Measurements from ENCODE around the gene MED29.
"Not testable (repeated sequence)": the region's sequence is repeated elsewhere in the genome, so short reads cannot be mapped to it uniquely, and the experiment has no call there.

Gene MED29

GRCh38 chr19:39372047-39372802 lies 19.0 kb upstream of the MED29 start:
- DNase-seq: no peak

GRCh38 chr19:39372941-39373340 lies 18.2 kb upstream of the MED29 start:
- DNase-seq: no peak

GRCh38 chr19:39375929-39376328 lies 15.2 kb upstream of the MED29 start:
- DNase-seq: no peak

DNA sequence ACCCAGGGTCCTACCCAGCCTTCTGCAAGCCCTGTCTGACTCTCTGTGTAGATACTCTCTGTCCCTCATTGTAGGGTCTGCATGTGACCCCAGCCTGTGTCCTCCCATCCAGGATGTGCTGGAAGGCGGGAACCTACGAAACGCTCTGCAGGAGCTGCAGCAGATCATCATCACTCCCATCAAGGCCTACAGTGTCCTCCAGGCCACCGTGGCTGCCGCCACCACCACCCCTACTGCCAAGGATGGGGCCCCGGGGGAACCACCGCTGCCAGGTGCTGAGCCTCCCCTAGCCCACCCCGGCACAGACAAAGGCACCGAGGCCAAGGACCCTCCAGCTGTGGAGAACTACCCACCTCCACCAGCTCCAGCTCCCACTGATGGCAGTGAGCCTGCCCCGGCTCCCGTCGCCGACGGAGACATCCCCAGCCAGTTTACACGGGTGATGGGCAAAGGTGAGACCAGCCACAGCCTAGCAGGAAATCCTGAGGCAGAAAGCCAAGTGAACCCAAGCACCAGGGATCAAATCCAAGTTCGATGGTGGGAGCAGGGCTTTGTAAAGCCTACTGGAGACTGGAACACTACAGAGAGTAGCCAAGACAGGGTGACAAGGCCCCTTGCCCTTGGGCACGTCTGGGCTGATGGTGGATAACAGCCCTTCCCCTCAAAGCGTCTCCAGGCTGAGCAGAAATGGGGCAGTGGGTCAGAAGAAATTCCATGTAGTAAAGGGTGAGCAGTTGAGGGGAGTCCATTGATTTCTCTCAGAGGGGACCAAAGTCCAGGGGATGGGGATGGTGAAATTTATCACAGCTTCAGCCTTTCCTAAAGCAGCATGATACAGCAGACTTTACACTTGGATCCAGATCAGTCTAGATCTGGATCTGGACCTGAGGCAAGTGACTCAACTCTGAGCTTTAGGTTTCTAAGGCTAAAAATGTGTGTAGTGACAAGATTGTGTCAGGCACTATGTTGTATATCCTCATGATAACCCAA lies 13.5 kb upstream of the MED29 start:
- DNase-seq: no peak

- not testable (repeated sequence) for DNase-seq
These were observed 11.8 kb upstream of the MED29 start for GRCh38 chr19:39379366-39379765.

- DNase-seq: no peak
These were observed 11.2 kb upstream of the MED29 start for GRCh38 chr19:39379865-39380396.

DNA sequence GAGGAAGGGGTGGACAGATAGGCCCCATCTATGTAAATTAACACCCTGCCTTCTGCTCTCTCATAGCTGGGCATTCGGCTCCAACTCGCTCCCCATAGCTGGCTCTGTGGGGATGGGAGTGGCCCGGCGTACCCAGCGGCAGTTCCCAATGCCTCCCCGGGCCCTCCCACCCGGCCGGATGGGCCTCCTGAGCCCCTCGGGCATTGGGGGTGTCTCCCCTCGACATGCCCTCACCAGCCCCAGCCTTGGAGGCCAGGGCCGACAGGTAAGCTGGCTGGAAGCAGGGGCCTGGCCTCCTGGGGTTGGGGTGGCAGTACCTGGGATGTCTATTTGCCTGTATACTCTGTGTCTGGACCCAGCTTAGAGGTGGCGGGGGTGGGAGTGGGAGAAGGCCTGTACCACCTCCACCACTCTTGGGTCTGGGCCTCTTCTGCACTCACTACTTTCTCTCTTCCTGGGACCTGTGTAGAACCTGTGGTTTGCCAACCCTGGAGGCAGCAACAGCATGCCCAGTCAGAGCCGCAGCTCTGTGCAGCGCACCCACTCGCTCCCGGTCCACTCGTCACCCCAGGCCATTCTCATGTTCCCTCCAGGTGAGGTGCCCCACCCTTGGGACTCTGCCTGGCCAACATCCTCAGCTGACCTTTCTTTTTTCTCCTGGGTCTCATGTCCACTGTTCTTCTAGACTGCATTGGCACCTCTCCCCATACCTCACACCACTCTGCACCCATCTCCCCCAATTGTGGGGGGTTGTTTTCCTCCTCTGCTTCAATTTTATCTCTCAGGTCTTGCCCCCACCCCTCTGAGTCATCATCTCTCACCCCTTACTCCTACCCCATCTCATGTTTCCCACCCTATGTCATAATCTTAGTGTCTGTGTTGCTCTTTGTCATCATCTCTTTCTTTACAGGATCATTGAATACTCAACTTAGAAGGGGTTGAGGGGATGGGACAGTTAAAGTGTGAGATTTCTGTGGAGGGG lies 10.4 kb upstream of the MED29 start:
- DNase-seq: no peak

DNA sequence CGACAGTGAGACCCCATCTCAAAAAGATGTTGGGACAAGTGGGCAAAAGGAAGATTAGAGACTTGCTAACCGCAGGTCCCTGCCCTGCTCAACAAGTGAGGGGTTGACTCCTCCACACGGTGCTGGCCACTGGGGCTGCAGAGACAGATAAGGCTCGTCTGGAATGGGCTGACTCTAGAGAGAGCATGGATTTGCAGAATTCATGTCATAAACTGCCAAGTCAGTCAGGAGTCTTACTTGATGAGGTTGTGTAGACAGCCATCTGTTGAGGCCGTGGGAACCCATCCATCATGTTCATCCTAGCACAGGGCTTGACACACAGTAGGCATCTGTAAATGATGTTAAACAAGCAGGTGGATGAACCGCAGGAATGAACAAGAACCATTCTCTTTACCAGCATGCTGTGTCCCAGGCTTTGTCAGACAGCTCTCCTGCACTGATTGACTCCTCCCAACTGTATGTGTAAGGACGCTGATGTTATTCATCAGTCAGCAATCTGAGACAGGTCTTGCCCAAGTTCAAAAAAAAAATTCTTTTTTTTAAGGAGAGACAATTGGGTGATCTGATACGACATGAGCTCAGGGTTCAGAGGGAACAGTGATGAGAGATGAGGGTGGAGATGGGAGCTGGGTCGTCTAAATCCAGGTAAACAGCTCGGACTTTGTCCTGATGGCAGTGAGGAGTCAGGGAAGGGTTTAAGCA lies 9.1 kb upstream of the MED29 start:
- DNase-seq: no peak

DNA sequence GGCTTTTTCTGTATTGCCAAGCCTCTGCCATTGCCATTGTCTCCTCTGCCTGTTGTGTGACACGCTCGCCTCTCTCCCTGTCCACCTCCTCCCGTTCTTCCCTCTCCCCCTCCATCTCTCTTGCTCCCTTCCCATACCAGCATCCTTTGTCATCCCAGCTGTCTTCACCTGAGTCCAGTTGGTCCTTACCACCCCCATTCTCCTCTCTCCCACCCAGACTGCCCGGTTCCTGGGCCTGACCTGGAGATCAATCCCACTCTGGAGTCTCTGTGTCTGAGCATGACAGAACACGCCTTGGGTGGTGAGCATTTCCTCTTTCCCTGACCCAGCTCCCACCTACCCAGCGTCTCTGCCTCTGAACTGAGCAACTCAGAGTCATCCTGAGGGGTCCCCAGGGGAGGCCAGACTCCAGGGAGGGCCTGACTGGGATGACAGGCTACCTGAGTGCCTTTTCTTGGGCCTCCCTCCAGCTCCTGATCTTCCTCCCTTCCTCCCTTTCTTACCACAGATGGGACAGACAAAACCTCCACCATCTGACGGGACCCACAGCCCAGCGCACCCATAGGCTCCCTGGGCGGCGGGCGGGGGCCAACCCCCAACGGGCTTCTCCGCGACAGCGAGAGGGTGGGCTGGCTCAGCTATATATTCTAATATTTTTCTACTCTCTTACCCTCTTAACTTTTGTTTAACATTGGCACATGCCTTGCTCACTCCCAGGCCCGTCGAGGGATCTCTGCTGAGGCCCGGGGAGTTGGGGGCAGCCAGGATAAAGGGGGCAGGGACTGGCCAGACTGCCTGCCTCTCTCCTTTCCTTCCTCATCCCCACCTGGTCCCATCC lies 8.0 kb upstream of the MED29 start:
- no peak for DNase-seq

DNA sequence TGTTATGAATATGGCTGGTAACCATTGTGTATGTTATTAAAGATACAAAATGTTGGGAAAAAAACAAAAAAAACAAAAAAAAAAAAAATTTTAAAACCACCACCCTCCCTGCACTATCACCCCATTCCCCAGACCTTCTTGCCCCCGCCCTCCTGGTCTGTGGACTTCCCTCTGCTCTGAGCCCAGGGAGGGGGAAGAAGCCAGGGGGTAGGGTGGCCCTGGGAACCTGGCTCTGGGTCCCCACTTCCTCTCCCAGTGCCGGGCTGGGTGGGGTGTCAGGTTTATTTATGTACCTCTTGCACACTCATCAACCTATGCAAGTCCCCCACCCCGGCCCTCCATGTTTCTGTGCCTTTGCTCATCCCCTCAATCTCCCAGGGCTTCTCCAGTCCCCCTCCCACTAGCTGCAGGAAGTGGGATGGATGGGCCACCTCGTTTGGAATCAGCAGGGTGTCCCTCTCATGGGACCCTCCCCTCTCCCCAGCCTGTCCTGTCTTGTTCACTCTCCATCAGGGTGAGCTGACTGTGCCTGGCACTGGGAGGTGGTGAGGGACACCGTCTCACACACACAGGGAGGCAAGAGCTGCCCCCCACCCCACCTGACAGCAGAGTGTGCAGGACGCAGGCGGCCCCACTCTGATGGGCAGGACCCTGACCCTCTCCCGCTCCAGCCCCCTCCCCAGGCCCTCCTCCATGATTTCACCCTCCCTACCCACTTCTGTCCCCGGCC lies 6.2 kb upstream of the MED29 start:
- no peak for DNase-seq

- no peak for DNase-seq
These were observed 5.4 kb upstream of the MED29 start for GRCh38 chr19:39385629-39386411.

- DNase-seq: no peak
These were observed 4.6 kb upstream of the MED29 start for GRCh38 chr19:39386557-39386956.

GRCh38 chr19:39388657-39389056 lies 2.5 kb upstream of the MED29 start:
- no peak for DNase-seq

DNA sequence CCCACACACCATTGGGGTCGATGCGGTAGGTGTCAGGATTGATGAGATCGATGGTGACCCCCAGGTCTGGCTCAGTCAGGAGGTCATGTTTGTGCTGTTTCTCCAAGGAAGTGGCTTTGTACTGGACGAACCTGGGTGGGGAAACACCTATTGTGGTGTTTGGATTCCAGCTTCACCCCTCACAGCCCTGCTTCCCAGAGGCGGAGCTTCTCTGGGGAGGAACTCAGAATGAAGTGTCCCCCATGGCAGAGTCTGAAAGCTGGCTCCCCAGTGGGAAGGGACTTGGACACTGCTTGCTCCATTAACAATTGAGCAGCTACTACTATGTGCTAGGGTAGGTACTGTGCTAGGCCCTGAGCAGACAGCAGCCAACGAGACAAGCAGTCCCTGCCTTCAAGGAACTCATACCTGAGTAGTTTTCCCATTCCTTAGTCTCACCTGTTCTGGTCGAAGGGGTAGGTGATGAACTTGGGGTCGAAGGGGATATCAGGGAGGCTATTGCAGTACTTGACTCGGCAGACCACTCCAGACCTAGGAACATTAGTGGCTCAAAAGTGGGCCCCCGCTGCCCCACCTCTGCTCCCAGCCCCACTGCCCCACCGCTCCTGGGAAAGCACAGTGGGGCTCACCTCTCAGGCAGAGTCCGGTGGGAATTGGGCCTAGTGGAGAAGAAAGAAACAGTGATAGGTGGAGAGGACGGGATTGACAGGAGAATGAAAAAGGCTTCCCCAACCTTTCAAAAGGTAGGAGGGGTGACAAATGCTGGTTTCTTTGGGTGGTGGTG lies 1.4 kb upstream of the MED29 start:
- no peak for DNase-seq

DNA sequence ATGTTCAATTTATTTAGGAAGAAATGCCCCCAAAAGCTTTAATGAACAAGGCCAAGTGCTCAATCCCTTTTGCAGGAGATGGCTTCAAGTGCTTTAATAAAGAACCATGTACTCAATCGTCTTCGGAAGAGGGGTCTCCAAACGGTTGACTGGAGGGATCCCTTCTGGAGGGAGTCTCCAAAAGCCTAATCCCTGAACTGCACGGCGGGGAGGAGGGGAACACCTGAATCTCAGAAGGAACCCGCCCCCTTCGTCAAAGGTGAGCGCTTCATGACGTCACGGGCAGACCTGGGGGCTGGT lies 777 bp upstream of the MED29 start:
- DNase-seq: peak in 1 of 2 experiments; percentile 85

DNA sequence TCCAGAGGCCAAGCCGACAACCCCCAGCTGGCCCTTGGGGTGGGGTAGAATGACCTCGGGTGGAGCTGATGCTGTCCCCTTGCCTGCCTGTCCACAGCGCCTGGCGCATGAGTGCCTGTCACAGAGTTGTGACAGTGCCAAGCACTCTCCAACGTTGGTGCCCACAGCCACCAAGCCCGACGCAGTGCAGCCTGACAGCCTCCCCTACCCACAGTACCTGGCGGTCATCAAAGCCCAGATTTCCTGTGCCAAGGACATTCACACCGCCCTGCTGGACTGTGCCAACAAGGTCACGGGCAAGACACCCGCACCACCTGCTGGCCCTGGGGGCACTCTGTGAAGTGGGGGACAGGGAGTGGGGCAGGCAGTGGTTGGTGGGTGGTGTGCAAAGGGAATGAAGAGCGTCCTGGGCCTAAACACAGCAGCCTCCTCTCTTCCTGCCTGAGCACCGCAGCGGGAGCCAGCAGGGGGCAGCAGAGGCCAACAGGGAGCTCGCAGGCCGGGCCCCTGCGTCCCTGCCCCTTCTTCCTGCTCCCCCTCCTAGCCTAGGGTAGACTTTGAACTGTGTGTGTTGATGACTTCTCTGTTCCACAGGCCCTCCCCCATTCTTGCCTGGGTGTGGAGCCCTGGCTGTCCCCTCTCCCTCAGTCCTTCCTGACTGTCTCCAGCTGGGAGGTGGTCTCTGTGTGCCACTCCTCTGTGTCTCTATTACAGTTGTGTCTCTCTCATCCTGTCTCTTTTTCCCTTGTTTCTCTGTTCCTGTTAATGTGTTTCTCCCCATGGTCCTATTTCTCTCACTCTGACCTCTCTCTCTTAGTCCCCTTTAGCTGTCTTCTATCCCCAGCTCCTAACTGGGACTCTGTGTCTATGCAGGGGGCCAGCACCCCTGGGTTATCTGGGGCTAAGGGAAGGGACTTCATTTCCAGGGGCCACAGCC lies 6.5 kb downstream of the MED29 start:
- peak; percentile 91 to 96 for DNase-seq

DNA sequence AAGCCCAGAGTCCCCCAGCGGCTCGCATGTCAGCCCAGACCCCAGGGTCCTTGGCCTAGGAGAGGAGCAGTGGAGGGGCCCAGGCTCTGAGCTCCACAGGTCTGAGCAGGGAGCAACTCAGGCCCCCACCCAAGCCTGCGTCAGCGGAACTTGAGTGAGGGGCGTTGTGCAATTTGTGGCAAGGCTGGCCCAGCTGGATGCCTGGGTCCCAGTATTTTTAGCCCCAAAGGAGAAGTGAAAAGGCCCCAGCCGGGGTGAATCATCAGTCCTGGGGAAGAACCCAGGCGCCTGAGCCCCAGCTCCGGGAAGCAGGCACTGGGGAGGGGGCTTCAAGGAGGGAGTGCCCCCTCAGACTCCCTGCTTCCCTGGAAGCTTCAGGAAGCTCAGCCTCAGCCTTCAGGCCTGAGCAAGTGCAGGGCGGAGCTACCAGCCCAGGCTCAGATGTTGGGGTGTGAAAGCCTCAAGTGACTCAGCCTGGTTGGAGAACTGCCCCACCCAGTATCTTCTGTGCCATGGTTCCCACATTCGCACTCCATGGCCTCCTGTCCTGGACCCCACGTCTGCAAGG lies 7.2 kb downstream of the MED29 start:
- DNase-seq: peak; percentile 37 to 52
